Fibroblast of skin of abdomen (primary cell): Measurements from ENCODE around the gene ITGA1. TPM values are rescaled to one million over a fixed set of nuclear protein-coding genes. Genes with fewer than 3 reads are reported as not detected.
"Not testable (repeated sequence)": the region's sequence is repeated elsewhere in the genome, so short reads cannot be mapped to it uniquely, and the experiment has no call there.

Experiments
- DNase-seq: peaks from one replicate; pipeline ENCODE4 v3.0.0-alpha.2; 2013
- polyA plus RNA-seq, 2 experiments: library from polyadenylated mRNA; unstranded; fragments of 120-200 nt; gene quantifications; one replicate each; pipeline ENCODE4 v1.2.1, GENCODE V29; 2013; ENCODE audit not compliant: insufficient read length in 2 of 2

The ITGA1 gene
- 17.3 TPM for polyA plus RNA-seq (2013, experiment 1 of 2; ENCODE audit: insufficient read length)
- polyA plus RNA-seq (2013, experiment 2 of 2; ENCODE audit: insufficient read length): 13.9 TPM

DNA sequence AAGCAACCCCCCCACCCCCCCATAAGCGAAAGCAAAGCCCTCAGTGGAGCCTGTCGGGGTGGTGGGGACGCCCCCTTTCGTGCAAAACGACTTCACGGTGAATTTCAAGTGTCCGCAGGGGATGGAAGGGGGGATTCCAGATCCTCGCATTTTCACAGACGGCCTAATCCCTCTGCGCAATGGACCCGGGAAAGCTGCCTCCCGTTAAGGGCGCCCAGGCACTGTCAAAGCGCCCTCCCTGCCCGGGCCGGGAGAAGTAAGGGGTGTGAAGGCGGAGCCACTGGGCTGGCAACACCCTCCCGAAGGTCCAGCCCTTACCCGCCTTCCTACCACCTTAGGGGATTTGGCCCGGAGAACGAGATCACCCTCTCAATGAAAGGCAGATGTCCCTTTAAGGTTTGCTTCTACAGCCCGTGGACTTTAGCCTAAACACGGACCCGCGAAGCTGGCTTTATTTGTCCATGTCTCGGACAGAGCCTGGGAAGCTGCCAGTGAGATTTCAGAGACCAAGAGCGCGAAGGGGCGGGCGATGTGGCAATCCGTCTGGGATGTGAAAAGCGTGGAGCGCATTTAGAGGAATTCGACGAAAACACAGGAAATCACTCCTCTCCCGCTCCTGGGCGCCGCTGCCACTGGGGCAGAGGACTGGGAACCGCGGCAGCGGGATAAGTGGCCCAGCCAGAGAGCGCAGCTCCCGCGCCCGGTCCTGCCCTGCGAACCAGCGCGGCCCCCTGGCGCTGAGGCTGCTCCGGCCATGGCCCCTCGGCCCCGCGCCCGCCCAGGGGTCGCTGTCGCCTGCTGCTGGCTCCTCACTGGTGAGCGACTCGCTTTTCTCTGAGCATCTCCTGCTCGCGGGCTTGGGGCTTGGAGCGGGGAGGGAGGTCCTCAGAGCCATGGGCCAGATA lies at the start of gene ITGA1, which contains the start of gene PELO:
ITGA1 (plus strand) TSS at position 317 of the 905 bp plus-strand sequence; CDS start at position 755, 438 bp downstream.
PELO (plus strand) TSS at position 317 of the 905 bp plus-strand sequence. CDS start 12,479 bp downstream, outside the sequence.
- DNase-seq: peak; percentile 78

DNA sequence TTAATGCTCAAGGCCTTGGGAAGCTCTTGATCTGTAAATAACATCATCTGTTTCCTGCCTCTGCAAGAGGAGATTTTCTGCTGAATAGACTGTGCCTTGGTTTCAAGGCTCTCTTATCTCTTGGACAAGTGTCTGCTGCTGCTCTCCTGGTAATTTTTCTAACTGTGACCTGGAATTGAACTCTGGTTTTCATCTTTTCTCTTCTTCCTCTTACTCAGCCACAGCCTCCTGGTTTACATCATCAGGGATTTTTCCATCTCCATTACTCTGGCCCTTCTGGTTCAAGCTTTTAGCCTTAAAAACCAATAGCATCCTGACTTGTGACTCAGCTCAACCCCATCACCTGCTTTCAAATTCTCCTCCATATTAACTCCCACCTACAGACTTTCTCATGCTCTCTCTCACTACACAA lies 49.6 kb upstream of the ITGA1 start:
- DNase-seq: no peak

DNA sequence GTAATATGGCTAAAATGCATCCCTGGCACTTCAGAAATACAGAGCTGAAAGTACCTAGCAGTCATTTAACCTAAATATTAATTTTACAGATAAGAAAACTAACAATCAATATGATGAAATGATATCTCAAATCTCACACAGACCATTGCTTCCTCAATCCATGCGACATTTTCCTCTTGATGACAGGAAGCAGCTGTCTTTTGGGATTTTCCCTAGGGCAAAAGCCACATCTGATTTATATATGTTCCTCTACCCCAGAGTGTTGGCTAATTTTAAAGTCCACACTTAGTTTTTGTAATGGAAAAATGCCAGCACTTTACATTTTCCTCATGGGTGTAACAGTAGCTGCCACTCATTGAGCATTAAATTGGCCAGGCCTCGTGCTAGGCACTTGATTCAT lies 47.7 kb upstream of the ITGA1 start:
- DNase-seq: no peak

DNA sequence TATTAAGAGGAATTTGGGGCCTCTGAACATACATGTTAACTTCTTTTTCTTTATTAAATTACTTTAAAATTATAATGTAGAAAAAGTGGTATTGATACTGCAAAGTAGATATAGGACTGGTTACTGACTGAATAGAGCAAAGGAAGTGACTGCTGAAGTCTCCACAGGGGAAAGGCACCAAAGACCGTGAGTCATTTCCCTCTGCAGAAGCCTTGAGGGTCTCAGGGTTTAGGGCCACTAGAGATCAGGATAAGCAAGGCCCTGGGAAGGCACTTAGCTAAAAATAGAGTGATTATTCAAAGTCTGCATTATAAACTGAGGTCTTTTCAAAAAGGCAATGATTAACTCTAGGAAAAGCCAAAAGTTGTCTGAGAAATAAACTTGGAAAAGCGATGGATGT lies 44.7 kb upstream of the ITGA1 start:
- DNase-seq: no peak

DNA sequence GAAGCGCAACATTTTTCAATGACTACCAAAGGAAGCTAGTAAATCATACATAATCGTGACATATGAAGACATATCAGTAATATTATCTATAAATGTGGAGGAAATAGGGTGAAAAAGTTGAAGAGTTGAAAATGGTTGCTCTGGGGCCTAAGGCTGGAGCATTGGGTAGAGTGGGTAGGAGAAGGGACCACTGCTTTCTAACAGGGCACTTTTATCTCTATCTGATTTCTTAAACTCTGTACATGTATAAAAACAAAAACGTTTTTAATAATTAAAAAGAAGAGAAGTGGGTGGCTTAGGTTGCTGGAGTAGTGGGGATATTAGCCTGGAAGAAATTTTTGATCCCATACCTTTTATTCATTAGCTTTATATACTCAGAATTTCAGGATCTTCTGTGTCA lies 44.2 kb upstream of the ITGA1 start:
- DNase-seq: no peak

DNA sequence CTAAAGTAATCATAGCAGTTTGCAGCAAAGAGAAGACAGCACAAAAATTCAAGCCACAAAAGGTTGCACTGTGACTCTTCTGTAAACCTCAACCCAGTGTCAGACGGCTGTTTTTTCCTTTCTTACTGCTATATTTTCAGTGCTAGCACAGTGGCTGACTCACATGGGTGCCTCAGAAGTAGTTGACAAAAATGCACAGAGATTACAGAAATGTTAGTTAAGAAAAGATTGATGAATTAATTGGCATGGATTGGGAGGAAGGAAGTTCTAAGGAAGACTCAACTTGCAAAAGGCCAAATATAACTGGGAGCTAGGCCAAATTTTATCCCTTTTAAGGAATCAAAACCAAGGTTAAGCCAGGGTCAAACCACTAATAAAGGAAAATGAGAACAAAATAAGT lies 43.7 kb upstream of the ITGA1 start:
- DNase-seq: peak; percentile 44

DNA sequence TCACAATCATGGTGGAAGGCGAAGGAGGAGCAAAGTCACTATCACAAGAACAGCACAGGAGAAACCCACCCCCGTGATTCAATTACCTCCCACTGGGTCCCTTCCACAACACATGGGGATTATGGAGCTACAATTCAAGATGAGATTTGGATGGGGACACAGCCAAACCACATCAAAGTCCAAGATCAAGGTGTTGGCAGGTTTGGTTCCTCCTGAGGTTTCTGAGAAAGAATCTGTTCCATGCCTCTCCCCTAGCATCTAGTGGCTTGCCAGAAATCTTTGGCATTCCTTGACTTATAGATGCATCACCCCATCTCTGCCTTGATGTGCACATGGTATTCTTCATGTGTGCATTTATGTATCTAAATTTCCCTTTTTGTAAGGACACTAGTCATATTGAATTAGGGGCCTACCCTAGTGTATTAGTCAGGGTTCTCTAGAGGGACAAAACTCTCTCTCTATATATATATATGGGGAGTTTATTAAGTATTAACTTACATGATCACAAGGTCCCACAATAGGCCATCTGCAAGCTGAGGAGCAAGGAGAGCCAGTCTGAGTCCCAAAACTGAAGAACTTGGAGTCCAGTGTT lies 42.8 kb upstream of the ITGA1 start:
- not testable (repeated sequence) for DNase-seq

DNA sequence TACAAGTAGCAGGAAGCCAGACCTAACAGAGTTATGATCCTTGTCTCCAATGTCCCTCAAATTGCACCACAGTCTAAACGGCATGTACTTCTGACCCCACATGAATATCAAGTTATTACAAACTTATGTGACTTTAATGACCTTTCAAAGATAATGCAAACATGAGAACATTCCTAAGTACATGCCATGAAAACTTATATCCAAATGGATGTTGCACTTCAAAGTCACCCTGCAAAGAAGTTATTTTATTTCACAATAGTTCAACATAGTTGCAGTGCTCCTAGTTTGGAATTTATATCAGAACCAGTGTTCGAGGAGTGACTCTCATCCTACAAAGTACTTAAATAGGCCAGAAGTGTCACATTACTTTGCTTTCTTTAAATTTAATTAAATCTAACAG lies 41.2 kb upstream of the ITGA1 start:
- peak; percentile 63 for DNase-seq

DNA sequence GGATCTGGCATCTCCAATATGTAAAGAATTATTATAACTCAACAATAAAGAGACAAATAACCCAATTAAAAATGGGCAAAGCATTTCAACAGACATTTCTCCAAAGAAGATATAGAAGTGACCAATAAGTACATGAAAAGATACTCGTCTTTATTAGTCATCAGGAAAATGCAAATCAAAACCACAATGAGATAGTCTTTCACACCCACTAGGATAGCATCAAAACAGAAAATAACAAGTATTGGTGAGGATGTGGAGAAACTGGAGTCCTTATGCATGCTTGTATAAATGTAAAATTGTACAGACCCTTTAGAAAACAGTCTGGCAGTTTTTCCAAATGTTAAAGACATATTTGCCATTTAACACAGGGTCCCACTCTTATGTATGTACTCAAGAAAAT lies 39.1 kb upstream of the ITGA1 start:
- DNase-seq: no peak

DNA sequence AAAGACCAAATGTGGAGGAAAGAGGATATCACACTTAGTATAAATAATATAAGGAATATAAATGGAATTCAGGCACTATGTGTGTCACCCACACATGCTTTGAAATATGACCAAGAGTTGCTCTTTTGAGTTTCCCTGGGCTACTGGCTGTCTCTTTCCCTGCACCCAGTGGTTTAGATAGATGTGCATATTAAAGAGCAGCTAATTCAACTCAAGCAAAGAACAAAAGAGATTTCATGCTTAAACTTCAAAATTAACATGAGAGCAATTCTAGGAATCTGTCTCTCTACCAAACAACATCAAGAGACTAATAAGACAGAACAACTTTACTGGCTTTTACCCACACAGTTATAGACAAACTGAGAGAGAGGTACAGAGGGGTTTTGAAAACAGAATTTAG lies 38.0 kb upstream of the ITGA1 start:
- no peak for DNase-seq

DNA sequence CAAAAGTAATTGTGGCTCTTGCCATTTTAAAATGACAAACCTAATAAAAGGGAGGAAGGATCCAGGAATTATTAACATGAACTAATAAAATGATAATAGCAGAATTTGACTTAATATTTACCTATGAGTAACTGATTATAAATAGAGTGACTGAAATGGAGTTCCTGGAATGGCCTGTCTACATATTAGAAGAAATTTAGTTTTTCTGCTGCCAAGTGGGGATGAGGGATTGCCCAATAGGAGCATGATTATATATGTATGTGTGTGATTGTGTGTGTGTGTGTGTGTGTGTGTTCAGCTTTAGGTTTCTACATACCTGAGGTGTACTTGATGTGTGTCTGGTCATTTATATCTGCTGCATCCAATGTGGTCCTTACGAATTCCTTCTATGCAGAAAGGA lies 36.6 kb upstream of the ITGA1 start:
- DNase-seq: no peak

DNA sequence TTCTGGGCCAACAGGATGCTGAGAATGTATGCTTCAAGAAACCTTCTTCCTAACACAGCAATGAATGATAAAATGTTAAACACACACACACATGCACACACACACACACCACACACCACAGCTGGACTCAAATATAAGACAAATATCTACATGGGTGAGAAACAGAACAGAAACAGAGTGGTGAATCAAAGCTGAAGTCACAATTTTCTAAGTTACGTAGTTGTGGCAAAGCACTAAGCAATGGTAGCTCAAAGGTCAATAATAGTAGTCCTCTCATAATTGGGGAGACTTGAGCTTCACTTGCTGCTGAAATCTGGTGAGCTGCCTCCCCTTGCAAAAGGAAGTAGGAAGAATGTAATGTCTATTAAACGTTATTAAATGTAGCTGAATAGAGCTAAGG lies 33.7 kb upstream of the ITGA1 start:
- DNase-seq: no peak

DNA sequence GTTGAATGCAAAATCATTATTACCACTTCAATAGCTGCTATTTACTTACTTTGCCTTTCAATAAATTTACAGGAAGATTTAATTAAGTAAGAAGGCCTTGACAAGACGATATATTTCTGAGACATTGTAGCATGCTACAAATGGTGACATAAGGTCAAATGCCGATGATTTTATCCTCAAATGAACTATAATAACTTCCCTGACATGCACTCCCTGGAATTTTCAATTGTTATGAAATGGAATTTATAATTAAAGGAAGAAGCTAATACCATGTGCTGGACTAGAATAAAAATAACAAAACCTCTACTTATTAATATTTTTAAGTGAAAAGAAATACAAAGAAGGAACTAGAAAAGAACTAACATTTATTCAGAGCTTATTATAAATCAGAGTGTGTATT lies 30.2 kb upstream of the ITGA1 start:
- no peak for DNase-seq

DNA sequence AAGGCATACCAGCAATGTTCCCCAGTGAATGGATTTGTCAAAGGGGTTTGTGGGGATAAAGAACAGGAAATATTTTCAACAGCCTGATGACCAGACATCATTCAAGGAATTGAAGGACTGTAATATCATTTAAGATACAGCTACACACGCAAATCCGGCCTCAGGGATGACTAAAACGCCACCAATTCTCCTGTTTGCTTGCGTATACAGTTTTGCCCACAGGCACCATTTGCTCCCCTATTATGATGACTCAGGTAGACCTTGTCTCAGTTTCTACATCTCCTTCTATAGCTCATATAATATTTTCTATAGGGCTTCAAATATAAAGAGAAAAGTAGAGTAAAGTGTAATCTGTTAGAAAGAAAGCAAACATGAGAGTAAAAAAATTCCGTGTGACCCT lies 29.7 kb upstream of the ITGA1 start:
- no peak for DNase-seq

DNA sequence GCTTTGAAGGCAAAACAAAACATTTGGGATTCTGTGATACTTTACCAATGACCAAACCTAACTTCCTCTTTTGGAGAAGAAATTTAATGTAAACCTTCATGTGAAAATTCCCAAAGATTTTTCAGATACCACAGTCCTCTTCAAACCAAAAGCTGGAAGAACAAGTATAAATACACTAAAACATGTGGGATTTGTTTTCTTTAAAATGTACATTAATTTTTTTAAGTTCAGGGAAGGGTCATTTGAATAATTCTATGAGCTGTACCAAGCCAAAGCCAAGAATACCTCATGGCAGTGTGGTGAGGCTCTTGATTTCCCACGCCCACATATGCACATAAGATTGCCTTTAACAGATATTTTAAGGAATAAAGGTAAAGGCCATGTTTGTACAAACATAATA lies 28.4 kb upstream of the ITGA1 start:
- DNase-seq: no peak

DNA sequence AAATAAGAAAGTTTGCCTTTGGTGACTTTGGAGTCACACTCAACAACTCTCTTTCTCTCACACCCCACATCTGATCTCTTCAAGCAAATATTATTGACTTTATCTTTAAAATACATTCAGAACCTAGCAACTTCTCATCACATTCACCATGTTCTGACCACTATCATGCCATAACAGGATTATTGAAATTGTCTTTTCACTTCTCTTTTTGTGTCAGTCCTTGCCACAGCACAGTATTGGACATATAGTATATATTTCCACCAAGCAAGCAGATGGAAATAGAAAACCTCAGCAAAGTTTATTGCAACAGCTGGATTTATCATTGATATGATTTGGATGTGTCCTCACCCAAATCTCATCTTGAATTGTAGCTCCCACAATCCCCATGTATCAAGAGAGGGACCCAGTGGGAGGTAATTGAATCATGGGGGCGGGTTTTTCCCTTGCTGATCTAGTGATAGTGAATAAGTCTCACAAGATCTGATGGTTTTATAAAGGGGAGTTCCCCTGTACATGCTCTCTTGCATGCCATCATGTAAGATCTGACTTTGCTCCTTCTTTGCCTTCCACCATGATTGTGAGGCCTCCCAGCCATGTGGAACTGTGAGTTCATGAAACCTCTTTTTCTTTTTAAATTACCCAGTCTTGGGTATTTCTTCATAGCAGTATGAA lies 26.9 kb upstream of the ITGA1 start:
- no peak for DNase-seq

DNA sequence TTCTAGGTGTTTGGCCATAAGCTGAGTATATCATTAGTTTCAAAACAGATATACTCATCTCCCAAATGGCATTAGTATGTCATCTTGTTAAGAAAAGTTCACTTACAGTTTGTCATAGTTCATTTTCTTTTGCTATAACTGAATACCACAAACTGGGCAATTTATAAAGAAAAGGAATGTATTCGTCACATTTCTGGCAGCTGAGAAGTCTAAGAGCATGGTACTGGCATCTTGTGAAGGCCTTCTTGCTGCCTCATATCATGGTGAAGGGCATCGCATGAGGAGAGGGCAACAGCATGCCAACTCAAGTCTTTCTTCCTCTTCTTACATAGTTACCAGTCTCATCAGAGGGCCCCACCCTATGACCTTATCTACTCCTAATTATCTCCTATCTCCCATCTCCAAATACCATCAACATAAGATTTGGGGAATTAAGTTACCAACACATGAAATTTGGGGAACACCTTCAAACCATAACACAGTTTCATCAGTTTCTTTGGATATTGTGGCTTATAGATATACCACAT lies 20.4 kb upstream of the ITGA1 start:
- DNase-seq: no peak

DNA sequence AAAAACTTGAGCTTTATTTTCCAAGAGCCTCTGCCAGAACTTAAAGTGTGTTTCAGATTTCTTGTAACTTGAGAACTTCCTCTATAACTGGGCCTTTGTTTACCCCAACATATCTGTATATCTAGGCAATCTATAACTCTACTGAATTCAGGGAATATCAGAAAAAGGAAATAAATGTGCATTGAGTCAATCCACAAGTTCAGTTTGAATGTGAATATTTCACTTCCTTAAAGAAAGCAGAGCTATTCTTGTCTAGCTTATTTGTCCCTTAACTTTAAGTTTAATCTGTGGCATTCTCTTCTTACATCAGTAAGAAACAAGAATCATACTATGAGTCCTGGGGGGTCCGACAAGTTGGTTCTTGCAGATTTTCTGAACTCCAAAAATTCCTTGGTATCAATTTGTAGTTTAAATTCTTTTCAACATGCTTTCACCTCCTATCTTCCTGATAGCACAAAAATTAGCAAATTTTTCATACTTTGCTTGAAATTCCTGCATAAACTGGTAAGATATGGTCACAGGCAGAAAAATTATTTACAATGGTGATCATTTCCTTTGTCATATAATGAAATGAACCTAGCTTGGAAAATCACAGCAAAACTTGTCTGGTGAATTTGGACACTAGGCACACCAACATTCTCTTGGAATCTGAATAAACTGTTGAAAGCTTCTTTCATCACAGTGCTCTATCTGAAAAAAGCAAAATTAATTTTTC lies 19.8 kb upstream of the ITGA1 start:
- no peak for DNase-seq

DNA sequence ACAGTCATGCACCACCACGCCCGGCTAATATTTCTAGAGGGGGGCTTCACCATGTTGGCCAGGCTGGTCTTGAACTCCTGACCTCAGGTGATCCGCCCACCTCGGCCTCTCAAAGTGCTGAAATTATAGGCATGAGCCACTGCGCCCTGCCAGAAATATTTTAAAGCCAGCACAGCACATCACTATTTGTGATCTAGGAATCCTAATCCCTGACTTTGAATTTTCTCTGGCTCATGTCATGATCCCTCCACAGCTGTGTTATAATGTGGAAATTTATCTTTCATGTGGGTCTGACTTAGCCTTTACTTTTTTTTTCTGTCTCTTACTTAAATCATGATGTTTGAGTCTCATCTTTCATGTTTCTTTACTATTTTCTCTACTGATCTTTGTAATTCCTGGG lies 18.7 kb upstream of the ITGA1 start:
- DNase-seq: peak; percentile 45

DNA sequence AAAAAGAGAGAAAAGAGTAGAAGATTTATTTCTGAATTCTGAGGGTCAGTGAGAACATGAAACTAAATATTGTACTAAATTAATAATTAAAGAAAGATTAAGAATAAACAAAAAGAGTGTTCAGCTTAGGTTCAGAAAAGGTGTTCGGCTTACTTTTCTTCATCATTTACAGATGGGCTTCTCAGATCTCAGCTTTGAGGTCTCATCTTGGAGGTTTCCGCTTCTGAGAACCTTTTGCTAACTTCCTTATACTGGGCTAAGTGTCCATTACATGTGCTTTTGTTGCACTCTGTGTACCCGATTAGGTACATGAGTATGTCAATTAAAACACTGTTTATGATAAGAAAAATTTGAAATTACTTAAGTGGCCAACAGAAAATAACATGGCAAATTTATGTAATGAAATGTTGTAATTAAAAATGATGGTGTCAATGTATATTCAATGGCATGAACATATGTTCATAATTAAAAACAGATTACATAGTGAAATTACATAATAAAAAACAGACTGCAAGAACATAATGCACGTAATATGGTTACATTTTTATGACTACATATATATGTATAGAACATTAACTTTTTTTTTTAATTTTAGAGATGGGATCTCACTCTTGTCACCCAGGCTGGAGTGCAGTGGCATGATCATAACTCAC lies 17.3 kb upstream of the ITGA1 start:
- DNase-seq: no peak

DNA sequence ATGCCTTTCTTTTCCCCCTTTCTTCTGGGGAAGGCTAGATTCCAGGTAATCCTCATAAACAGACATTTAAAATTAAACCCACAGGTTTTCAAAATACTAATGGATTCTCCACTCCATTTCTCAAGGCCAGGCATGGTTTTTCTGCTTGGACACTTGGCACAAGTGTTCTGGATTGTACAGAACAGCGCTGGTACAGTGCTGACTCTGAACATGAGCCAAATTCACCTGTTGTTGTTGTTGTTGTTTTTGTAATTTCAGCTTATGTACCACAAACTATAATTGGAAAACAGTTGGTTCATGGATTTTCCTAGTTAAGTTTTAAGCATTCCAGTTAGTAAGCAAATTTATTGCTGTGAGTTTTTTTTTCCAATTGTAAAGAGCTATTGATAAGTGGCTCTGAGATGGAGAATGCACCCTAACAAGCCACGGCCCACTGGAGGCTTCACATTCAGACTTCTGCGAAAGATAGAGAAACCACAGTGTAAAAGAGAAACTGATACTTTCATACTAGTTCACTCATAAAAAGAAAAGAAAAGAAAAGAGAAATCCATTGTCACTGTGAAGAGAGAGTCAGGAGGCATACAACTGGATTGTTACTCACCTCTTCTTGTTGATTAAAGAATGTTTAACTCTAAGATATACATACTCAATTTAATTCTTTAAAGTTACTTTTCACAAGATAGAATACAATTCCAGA lies 16.2 kb upstream of the ITGA1 start:
- no peak for DNase-seq
